Measurements from ENCODE around the gene PRM3. TPM values are rescaled to one million over a fixed set of nuclear protein-coding genes. Genes with fewer than 3 reads are reported as not detected.
"Not testable (repeated sequence)": the region's sequence is repeated elsewhere in the genome, so short reads cannot be mapped to it uniquely, and the experiment has no call there.

The PRM3 gene
- total RNA-seq, 1 donor from 2014 or later: not detected

DNA sequence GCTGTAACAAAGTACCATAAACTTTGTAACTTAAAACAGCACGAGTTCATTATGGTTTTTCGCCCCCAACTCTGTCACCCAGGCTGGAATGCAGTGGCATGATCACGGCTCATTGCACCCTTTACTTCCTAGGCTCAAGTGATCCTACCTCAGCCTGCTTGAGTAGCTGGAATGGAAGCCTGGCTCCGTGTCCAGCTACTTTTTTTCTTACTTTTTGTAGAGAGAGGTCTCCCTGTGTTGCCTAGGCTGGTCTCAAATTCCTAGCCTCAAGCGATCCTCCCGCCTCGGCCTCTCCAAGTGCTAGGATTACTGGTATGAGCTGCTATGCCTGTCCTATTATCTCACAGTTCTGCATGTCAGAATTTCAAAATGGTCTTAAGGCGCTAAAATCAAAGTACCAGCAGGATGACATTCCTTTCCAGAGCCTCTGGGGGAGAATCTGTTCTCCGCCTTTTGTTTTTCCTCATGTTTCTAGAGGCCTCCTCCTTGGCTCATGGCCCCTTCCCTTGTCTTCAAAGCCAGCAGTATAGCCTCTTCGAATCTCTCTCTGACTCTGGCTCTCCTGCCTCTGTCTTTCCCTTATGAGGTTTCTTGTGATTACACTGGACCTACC is 17.8 kb upstream of the PRM3 start:
- H3K9me3 ChIP-seq: no peaks in the 10 kb centered on the region
- H3K36me3 ChIP-seq: no peaks in the 10 kb centered on the region
- H3K4me3 ChIP-seq: no peak overlapping the region
- intact Hi-C loops (cut with DNase I): no loop called here
- H3K4me1 ChIP-seq: no peaks in the 10 kb centered on the region
- DNase-seq (no peak), ATAC-seq (no peak)
- H3K27me3 ChIP-seq: no peaks in the 10 kb centered on the region
- H3K27ac ChIP-seq: no peak overlapping the region
- TF ChIP-seq, protein P1, sequence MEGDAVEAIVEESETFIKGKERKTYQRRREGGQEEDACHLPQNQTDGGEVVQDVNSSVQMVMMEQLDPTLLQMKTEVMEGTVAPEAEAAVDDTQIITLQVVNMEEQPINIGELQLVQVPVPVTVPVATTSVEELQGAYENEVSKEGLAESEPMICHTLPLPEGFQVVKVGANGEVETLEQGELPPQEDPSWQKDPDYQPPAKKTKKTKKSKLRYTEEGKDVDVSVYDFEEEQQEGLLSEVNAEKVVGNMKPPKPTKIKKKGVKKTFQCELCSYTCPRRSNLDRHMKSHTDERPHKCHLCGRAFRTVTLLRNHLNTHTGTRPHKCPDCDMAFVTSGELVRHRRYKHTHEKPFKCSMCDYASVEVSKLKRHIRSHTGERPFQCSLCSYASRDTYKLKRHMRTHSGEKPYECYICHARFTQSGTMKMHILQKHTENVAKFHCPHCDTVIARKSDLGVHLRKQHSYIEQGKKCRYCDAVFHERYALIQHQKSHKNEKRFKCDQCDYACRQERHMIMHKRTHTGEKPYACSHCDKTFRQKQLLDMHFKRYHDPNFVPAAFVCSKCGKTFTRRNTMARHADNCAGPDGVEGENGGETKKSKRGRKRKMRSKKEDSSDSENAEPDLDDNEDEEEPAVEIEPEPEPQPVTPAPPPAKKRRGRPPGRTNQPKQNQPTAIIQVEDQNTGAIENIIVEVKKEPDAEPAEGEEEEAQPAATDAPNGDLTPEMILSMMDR (IDR thresholded peaks at IDR 0.05): no peak

DNA sequence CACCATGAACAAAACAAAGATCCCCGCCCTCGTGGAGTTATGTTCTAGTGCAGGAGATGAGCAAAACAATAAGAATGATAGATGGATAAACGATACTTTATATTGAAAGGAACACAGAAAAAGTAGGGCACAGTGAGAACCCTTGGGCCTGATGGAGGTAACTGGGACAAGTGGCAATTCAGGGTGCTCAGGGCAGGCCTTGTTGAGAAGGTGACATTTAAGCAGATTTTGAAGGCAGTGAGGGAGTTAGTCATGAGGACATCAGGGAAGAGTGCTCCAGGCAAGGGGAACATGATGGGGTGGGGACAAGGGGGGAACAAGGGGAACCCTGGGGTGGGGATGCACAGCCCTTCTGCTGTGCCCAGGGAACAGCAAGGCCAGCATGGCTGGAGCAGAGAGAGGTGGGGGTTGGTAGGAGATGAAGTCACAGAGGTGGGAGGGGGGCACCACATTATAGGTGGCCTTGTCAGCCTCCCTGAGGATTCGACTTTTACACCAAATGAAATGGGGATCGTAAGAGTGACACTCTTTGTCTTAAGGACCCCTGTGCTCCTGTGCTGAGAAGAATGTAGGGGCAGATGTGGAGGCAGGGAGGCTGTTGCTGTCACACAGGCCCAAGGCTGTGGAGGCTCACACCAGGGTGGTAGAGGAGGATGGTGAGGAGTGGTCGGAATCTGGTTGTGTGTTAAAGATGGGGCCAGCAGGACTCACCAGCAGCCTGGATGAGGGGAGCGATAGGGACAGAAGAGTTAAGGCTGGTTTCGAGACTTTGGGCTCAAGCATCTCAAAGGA is 16.9 kb upstream of the PRM3 start:
- H3K27ac ChIP-seq: no peak overlapping the region
- intact Hi-C loops (cut with DNase I): no loop called here
- peak; percentile 30 for ATAC-seq
- H3K4me1 ChIP-seq: no peaks in the 10 kb centered on the region
- no peaks in the 10 kb centered on the region for H3K36me3 ChIP-seq
- TF ChIP-seq, protein P1 (IDR thresholded peaks at IDR 0.05): no peak
- no peaks in the 10 kb centered on the region for H3K9me3 ChIP-seq
- no peak overlapping the region for H3K4me3 ChIP-seq
- H3K27me3 ChIP-seq: no peaks in the 10 kb centered on the region
- DNase-seq: no peak

DNA sequence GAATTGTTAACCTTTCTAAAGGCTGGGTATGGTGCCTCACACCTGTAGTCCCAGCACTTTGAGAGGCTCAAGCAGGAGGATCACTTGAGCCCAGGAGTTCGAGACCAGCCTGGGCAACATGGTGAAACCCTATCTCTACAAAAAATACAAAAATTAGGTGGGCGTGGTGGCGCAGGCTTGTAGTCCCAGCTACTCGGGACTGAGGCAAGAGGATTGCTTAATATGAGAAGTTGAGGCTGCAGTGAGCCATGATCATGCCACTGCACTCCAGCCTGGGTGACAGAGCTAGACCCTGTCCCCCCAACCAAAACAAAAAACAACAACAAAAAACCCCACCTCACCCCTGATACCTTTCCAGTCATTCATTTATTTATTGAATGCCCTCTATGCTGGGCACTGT is 16.3 kb upstream of the PRM3 start:
- H3K4me3 ChIP-seq; H3K27ac ChIP-seq; DNase-seq; ATAC-seq; H3K4me1 ChIP-seq; H3K27me3 ChIP-seq; H3K36me3 ChIP-seq; intact Hi-C loops (cut with DNase I); H3K9me3 ChIP-seq: not testable (repeated sequence)

DNA sequence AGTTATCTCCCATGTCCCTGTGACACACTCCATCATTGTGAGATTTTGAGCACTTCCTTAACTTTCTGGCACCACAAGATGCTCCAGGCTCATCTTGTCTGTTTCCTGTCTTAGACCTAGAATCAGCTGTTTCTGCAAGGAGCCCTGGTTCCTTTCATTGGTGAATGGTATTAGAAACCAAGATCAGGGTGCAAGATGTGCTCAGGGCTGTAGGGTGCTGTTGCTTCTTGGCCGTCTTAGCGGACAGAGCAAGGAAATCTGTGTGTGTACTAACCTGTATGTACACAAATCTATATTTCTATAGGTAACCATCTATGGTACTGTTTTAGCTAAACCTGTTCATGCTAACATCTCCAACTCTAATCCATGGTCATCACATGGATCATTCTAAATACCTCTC is 15.8 kb upstream of the PRM3 start:
- intact Hi-C loops (cut with DNase I): no loop called here
- TF ChIP-seq, protein P1 (IDR thresholded peaks at IDR 0.05): no peak
- Histone ChIP-seq H3K36me3 (no peaks in the 10 kb centered on the region), H3K4me1 (no peaks in the 10 kb centered on the region), H3K27ac (no peak overlapping the region), H3K9me3 (no peaks in the 10 kb centered on the region), H3K27me3 (no peaks in the 10 kb centered on the region), H3K4me3 (no peak overlapping the region)
- DNase-seq (no peak), ATAC-seq (no peak)

DNA sequence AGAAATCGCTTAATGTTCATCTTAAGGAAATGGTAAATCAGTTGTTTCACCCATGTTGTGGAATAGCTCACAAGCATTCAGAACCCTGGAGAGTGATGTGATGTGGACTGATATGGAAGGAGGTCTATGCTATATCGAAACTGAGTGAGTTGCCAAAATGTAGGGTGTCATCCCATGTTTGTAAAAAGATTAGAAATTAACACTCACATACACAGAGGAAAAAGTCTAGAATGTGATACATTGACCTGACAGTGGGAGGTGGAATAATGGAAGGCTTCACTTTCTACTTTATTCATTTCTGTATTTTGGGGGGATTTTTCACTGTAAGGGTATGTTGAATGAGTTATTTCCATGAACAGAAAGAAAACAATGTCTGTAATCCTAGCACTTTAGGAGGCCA is 12.4 kb upstream of the PRM3 start:
- Histone ChIP-seq H3K4me3 (no peak overlapping the region), H3K9me3 (no peaks in the 10 kb centered on the region), H3K27ac (no peak overlapping the region), H3K27me3 (no peaks in the 10 kb centered on the region), H3K4me1 (no peaks in the 10 kb centered on the region), H3K36me3 (no peaks in the 10 kb centered on the region)
- intact Hi-C loops (cut with DNase I): no loop called here
- no peak for DNase-seq
- TF ChIP-seq, protein P1 (IDR thresholded peaks at IDR 0.05): no peak
- no peak for ATAC-seq

DNA sequence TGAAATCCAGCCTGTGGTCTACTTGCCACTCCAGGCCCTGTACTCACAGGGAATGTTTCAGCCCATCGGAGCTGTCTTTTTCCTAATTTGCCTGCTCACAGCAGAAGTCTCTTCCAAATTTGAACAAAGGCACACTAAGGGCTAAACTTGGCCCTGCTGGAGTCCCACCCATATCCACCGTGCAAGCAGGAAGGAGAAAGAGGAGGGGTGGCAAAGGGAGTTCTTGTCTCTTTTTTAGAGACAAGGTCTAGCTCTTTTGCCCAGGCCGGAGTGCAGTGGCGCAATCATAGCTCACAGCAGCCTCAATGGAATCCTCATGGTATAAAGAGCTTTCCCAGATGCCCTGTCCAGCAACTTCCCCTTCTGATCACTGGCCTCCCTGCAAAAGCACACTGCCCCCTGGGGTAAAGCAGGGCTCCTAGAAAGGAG is 10.4 kb upstream of the PRM3 start:
- H3K4me1 ChIP-seq: no peaks in the 10 kb centered on the region
- TF ChIP-seq, protein P1 (IDR thresholded peaks at IDR 0.05): no peak
- intact Hi-C loops (cut with DNase I): no loop called here
- DNase-seq (no peak), ATAC-seq (peak; percentile 63)
- H3K4me3 ChIP-seq: no peak overlapping the region
- H3K27me3 ChIP-seq: no peaks in the 10 kb centered on the region
- H3K9me3 ChIP-seq: no peaks in the 10 kb centered on the region
- H3K27ac ChIP-seq: no peak overlapping the region
- H3K36me3 ChIP-seq: no peaks in the 10 kb centered on the region

Measured in upper lobe of right lung (tissue), 1 donor.